LNCaP clone FGC (cell line): ENCODE data around the gene PDCD1.

Source experiments
- DNase-seq: peaks from one replicate; pipeline ENCODE4 v3.0.0-alpha.2; 2011; ENCODE audit warnings: low read depth
- H3K4me3 ChIP-seq: 2 replicates; pipeline ENCODE4 v1.5.1; 2011; ENCODE audit warnings: mild to moderate bottlenecking, low read depth, low read length, control low read depth
- CTCF ChIP-seq: IDR thresholded peaks from 2 replicates; pipeline ENCODE4 v1.5.1; 2012; ENCODE audit warnings: mild to moderate bottlenecking; ENCODE audit not compliant: control insufficient read depth, insufficient read depth; ENCODE audit errors: extremely low read depth

Gene PDCD1

DNA sequence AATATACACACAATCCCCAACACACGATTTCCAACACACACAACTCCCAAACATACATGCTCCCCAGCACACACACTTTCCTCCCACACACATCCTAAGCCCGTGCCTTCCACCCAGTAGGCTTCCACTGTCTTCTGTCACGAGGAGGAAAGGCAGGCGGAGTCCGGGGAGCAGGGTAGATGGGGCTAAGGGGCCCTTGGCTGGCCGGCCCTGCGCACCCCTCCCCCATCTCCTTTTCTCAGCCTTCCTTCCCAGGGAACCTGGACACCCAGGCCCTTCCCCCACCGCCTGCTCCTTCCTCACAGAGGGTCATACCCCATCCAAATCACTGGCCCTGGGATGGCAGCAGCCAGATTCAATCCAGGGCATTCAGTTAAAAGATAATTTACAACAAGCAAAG is 3.4 kb upstream of the PDCD1 start:
- no peak overlapping the region for H3K4me3 ChIP-seq
- no peak for TF ChIP-seq CTCF
- DNase-seq, result no peak

DNA sequence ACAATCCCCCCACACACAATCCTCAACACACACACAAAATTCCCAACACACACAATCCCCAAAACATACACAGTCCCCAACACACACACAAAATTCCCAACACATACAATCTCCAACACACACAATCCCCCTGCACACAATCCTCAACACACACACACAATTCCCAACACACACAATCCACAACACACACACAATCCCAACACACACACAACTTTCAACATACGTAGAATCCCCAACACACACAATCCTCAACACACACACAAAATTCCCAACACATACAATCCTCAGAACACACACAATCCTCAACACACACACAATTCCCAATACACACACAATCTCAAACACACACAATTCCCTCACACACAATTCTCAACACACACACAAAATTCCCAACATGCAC is 2.6 kb upstream of the PDCD1 start:
- no peak overlapping the region for H3K4me3 ChIP-seq
- no peak for DNase-seq
- no peak for TF ChIP-seq CTCF

GRCh38 chr2:241860184-241861078 is 1.7 kb upstream of the PDCD1 start:
- H3K4me3 ChIP-seq, result no peak overlapping the region
- no peak for TF ChIP-seq CTCF
- DNase-seq, result no peak

DNA sequence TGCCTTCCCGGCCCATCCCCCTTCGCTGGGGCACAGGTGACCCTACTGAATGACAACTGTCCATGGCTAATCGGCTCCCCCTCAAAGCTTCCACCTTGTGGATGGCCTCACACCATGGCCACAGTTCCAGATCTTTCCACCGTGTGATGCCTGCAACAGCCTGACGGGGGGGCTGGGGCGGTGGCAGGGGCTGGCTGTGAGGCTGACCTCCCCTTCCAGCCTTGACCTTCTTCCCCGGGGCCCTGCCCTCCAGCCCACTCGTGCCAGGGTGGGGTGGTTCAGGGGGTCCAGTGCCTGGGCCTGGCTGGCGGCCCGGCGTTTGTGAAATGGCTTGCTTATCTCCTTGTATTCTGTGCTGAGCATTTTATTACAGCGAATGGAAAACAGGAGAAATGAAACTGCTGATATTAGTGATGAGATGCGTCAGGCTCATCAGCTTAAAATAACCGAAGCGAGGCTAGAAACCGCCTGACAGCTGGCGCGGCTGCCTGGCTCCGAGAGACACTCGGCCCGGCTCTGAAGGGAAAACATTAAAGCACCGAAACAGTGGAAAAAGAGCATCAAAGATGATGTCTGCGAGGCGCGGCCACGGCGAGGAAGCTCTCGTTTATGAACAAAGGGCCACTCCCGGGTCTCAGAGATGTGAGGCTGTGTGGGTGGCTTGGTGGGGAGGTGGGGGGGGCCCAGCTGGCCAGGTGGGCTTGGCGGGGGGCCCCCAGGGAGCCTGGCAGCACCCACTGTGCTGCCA is 916 bp upstream of the PDCD1 start:
- H3K4me3 ChIP-seq, result no peak overlapping the region
- DNase-seq, result no peak
- TF ChIP-seq CTCF, result no peak

- H3K4me3 ChIP-seq, result no peak overlapping the region
- no peak for TF ChIP-seq CTCF
- no peak for DNase-seq
These were observed 332 bp upstream of the PDCD1 start for GRCh38 chr2:241859017-241859435.

- DNase-seq, result no peak
- TF ChIP-seq CTCF, result no peak
- no peak overlapping the region for H3K4me3 ChIP-seq
These were observed 1.0 kb downstream of the PDCD1 start for GRCh38 chr2:241857572-241858121.
